CD4-positive, alpha-beta T cell treated with Interleukin-10 for 1 hour (primary cell): ENCODE results near the gene EARS2.

Source experiments
- DNase-seq: peaks from one replicate; pipeline ENCODE4 v3.0.0-alpha.2; 2020

The EARS2 gene

GRCh38 chr16:23504453-23505179 lies 52.5 kb downstream of the EARS2 start:
- DNase-seq: peak; percentile 66

- peak; percentile 13 for DNase-seq
Observed at GRCh38 chr16:23504076-23504452, 53.1 kb downstream of the EARS2 start.

GRCh38 chr16:23502466-23502865 lies 54.7 kb downstream of the EARS2 start:
- no peak for DNase-seq

- DNase-seq: no peak
Observed at GRCh38 chr16:23501291-23501690, 55.9 kb downstream of the EARS2 start.

GRCh38 chr16:23500862-23501225 lies 56.3 kb downstream of the EARS2 start:
- no peak for DNase-seq

- DNase-seq: no peak
Observed at GRCh38 chr16:23500212-23500861, 56.8 kb downstream of the EARS2 start.

- no peak for DNase-seq
Observed at GRCh38 chr16:23499801-23500200, 57.3 kb downstream of the EARS2 start.

- no peak for DNase-seq
Observed at GRCh38 chr16:23498863-23499262, 58.3 kb downstream of the EARS2 start.

GRCh38 chr16:23497543-23497868 lies 59.6 kb downstream of the EARS2 start:
- DNase-seq: no peak

- no peak for DNase-seq
Observed at GRCh38 chr16:23496821-23497542, 60.2 kb downstream of the EARS2 start.

- no peak for DNase-seq
Observed at GRCh38 chr16:23495671-23496070, 61.5 kb downstream of the EARS2 start.

GRCh38 chr16:23494188-23494587 lies 63.0 kb downstream of the EARS2 start:
- no peak for DNase-seq

- DNase-seq: no peak
Observed at GRCh38 chr16:23491490-23492391, 65.4 kb downstream of the EARS2 start.

- no peak for DNase-seq
Observed at GRCh38 chr16:23486480-23486879, 70.7 kb downstream of the EARS2 start.

GRCh38 chr16:23485841-23486240 lies 71.3 kb downstream of the EARS2 start:
- DNase-seq: no peak

- no peak for DNase-seq
Observed at GRCh38 chr16:23485257-23485614, 71.9 kb downstream of the EARS2 start.

- DNase-seq: no peak
Observed at GRCh38 chr16:23484510-23485256, 72.5 kb downstream of the EARS2 start.

- DNase-seq: peak; percentile 43
Observed at GRCh38 chr16:23483492-23483891, 73.7 kb downstream of the EARS2 start.

GRCh38 chr16:23482778-23483177 lies 74.4 kb downstream of the EARS2 start:
- DNase-seq: peak; percentile 78

GRCh38 chr16:23480257-23480656 lies 76.9 kb downstream of the EARS2 start:
- no peak for DNase-seq

- no peak for DNase-seq
Observed at GRCh38 chr16:23479138-23479537, 78.0 kb downstream of the EARS2 start.

- no peak for DNase-seq
Observed at GRCh38 chr16:23478566-23478965, 78.6 kb downstream of the EARS2 start.

GRCh38 chr16:23476289-23476688 lies 80.9 kb downstream of the EARS2 start:
- no peak for DNase-seq
